Astrocyte (in vitro differentiated cells and primary cell): Measurements from ENCODE around the gene ABCA3.

Source experiments
- EZH2 ChIP-seq: IDR thresholded peaks from 2 replicates; pipeline ENCODE4 v1.6.1; 2012; ENCODE audit warnings: mild to moderate bottlenecking, low read length, inconsistent platforms; ENCODE audit not compliant: insufficient read depth
- TF ChIP-seq, protein P1 (sequence below): IDR thresholded peaks from 2 replicates; pipeline ENCODE4 v1.5.1; 2011; ENCODE audit warnings: low read depth, mild to moderate bottlenecking, inconsistent platforms, low read length, moderate library complexity; ENCODE audit not compliant: insufficient read depth

DNA sequence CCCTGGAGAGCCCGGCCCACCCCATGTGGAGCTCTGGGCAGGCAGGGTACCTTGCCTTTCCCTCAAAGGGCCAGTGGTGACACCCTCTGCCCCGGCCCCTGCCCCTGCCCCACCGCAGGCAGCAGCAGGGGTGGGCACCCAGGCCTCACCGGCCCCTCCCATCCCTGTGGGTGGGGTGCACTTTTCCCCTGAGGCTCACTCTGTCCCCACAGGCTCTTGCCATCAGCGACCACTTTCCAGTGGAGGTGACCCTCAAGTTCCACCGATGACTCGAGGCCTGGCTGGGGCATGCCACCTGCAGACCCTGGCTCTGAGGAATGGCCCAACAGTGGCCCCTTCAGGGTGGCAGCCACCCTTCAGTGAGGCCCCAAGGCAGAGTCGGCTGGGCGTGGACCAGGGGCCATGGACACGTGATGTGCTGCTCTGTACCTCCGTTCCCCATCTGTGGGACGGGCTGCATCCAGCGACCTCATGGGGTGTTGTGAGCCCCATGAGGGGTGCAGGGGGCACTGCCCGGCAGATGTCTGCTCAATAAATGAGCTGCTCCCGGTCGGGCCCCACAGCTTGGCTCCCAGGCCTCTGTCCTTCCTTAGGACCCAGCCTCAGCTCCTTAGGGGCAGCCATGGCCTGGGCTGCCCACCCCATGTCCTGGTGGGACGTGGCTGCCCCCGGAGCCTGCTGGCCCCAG lies 102.2 kb downstream of the ABCA3 start:
- TF ChIP-seq, protein P1, sequence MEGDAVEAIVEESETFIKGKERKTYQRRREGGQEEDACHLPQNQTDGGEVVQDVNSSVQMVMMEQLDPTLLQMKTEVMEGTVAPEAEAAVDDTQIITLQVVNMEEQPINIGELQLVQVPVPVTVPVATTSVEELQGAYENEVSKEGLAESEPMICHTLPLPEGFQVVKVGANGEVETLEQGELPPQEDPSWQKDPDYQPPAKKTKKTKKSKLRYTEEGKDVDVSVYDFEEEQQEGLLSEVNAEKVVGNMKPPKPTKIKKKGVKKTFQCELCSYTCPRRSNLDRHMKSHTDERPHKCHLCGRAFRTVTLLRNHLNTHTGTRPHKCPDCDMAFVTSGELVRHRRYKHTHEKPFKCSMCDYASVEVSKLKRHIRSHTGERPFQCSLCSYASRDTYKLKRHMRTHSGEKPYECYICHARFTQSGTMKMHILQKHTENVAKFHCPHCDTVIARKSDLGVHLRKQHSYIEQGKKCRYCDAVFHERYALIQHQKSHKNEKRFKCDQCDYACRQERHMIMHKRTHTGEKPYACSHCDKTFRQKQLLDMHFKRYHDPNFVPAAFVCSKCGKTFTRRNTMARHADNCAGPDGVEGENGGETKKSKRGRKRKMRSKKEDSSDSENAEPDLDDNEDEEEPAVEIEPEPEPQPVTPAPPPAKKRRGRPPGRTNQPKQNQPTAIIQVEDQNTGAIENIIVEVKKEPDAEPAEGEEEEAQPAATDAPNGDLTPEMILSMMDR, result no peak
- no peak for TF ChIP-seq EZH2
